GM12872 (cell line): ENCODE results near the gene CLIC6.

Experiments used
- TF ChIP-seq, protein P1 (sequence below): IDR thresholded peaks from 3 replicates; pipeline ENCODE4 v1.5.1; 2011; ENCODE audit warnings: low read depth, mild to moderate bottlenecking, low read length, moderate library complexity; ENCODE audit not compliant: insufficient read depth

CLIC6 gene

DNA sequence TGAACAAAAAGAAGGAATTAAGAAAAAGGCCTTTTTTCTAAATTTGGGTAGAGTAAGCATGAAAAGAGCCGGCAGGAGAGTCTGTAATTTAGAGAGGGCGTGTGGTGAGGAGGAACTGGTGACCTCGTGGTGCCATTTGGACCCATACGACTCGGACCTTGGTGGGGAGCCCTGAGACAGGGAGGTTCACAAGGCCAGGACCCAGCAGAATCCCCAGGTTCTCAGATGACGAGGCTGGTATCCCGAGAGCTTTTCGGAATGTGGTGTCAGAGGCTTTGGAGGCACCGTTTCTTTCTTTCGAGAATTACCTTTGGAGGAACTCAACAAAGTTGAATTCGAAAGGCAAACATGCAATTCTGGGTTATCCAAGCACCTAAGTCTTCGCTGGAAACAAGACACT, 34.8 kb downstream of the CLIC6 start:
- TF ChIP-seq, protein P1, sequence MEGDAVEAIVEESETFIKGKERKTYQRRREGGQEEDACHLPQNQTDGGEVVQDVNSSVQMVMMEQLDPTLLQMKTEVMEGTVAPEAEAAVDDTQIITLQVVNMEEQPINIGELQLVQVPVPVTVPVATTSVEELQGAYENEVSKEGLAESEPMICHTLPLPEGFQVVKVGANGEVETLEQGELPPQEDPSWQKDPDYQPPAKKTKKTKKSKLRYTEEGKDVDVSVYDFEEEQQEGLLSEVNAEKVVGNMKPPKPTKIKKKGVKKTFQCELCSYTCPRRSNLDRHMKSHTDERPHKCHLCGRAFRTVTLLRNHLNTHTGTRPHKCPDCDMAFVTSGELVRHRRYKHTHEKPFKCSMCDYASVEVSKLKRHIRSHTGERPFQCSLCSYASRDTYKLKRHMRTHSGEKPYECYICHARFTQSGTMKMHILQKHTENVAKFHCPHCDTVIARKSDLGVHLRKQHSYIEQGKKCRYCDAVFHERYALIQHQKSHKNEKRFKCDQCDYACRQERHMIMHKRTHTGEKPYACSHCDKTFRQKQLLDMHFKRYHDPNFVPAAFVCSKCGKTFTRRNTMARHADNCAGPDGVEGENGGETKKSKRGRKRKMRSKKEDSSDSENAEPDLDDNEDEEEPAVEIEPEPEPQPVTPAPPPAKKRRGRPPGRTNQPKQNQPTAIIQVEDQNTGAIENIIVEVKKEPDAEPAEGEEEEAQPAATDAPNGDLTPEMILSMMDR = no peak

GRCh38 chr21:34704119-34704518, 35.3 kb downstream of the CLIC6 start:
- TF ChIP-seq, protein P1 = no peak

DNA sequence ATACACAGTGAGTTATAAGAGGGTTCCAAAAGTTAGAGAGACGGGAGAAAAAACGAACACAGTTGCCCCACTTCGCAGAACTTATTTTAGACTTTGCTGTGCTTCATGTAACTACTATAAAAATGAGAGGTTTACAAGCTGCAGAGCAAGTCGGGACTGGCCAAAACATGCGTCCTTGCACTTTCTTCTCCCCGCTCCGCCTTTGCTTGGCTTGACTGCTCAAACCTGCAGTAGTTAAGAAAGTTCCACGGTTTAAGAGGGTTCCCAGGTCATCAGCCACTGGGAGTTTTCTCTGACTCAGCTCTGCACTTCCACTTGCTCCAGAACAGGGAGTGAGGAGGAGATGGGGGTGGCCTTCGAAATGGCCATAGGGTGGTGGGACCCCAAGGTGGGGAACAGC, 36.2 kb downstream of the CLIC6 start:
- TF ChIP-seq, protein P1 = no peak

DNA sequence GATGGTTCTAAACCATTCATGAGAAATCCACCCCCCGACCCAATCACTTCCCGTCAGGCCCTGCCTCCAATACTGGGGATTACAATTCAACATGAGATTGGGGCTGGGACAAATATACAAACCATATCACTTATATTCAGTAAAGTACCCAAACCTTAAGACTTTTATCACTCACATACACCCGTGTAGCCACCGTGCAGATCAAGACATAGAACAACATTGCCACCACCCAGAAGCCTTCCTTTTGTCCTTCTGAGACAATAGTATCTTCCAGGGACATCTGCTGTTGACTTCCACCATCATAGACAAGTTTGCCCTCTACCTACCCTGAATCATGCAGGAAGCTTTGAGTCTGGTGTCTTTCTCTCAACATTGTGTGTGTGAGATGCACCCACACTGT, 37.5 kb downstream of the CLIC6 start:
- TF ChIP-seq, protein P1 = no peak

GRCh38 chr21:34707876-34708325, 39.1 kb downstream of the CLIC6 start:
- TF ChIP-seq, protein P1 = no peak

GRCh38 chr21:34713621-34714020, 44.8 kb downstream of the CLIC6 start:
- TF ChIP-seq, protein P1 = no peak

- TF ChIP-seq, protein P1 = no peak
These were observed 46.7 kb downstream of the CLIC6 start for GRCh38 chr21:34715518-34715917.
